NCI-H510A treated with DMSO at 0.1 percent for 48 hours (cell line): Measurements from ENCODE around the gene MNX1.
A peak's percentile ranks its signal among the peaks of the same experiment; 100 is the strongest.

Experiments
- DNase-seq: peaks from one replicate; lab custom pipeline; 2025; lab: John Stamatoyannopoulos, UW

MNX1 gene

GRCh38 chr7:157002819-157003421, 7.5 kb downstream of the MNX1 start:
- DNase-seq = no peak

GRCh38 chr7:157001920-157002818, 8.3 kb downstream of the MNX1 start:
- no peak for DNase-seq

GRCh38 chr7:157000741-157001653, 9.5 kb downstream of the MNX1 start:
- DNase-seq = no peak

- DNase-seq = peak; percentile 13
Observed at GRCh38 chr7:156999958-157000726, 10.3 kb downstream of the MNX1 start.

GRCh38 chr7:156998988-156999957, 11.2 kb downstream of the MNX1 start:
- no peak for DNase-seq

- no peak for DNase-seq
Observed at GRCh38 chr7:156994417-156994816, 16.0 kb downstream of the MNX1 start.

- no peak for DNase-seq
Observed at GRCh38 chr7:156993925-156994235, 16.6 kb downstream of the MNX1 start.

GRCh38 chr7:156993021-156993924, 17.2 kb downstream of the MNX1 start:
- no peak for DNase-seq

- DNase-seq = no peak
Observed at GRCh38 chr7:156989766-156990535, 20.5 kb downstream of the MNX1 start.

GRCh38 chr7:156988343-156989185, 21.9 kb downstream of the MNX1 start:
- DNase-seq = no peak

GRCh38 chr7:156986378-156986777, 24.1 kb downstream of the MNX1 start:
- DNase-seq = no peak

GRCh38 chr7:156985101-156985992, 25.1 kb downstream of the MNX1 start:
- no peak for DNase-seq

GRCh38 chr7:156984174-156984891, 26.1 kb downstream of the MNX1 start:
- no peak for DNase-seq

GRCh38 chr7:156979711-156980110, 30.8 kb downstream of the MNX1 start:
- DNase-seq = no peak

- no peak for DNase-seq
Observed at GRCh38 chr7:156979007-156979606, 31.4 kb downstream of the MNX1 start.

- no peak for DNase-seq
Observed at GRCh38 chr7:156975620-156976019, 34.8 kb downstream of the MNX1 start.
